Glutamatergic neuron (in vitro differentiated cells): ENCODE data around the gene KCNJ9. TPM values are rescaled to one million over a fixed set of nuclear protein-coding genes. Genes with fewer than 3 reads are reported as not detected.
"Not testable (repeated sequence)": the region's sequence is repeated elsewhere in the genome, so short reads cannot be mapped to it uniquely, and the experiment has no call there.

Source experiments
- DNase-seq: peaks from one replicate; pipeline ENCODE4 v3.0.0; 2022
- H3K27ac Mint-ChIP-seq: one replicate; pipeline ENCODE4 v1.8.0; 2020; ENCODE audit warnings: mild to moderate bottlenecking, mixed read lengths, inconsistent platforms; ENCODE audit not compliant: unreplicated experiment
- H3K27me3 Mint-ChIP-seq: one replicate; pipeline ENCODE4 v1.8.0; 2020; ENCODE audit warnings: mild to moderate bottlenecking, moderate library complexity, mixed read lengths, inconsistent platforms; ENCODE audit not compliant: unreplicated experiment
- H3K36me3 Mint-ChIP-seq: one replicate; pipeline ENCODE4 v1.8.0; 2020; ENCODE audit warnings: mild to moderate bottlenecking, mixed read lengths, inconsistent platforms; ENCODE audit not compliant: unreplicated experiment
- H3K4me1 Mint-ChIP-seq: one replicate; pipeline ENCODE4 v1.8.0; 2020; ENCODE audit warnings: mild to moderate bottlenecking, low read depth, mixed read lengths, inconsistent platforms; ENCODE audit not compliant: unreplicated experiment
- H3K4me3 Mint-ChIP-seq: one replicate; pipeline ENCODE4 v1.8.0; 2020; ENCODE audit warnings: mild to moderate bottlenecking, mixed read lengths, inconsistent platforms; ENCODE audit not compliant: unreplicated experiment
- H3K9me3 Mint-ChIP-seq: one replicate; pipeline ENCODE4 v1.8.0; 2020; ENCODE audit warnings: mild to moderate bottlenecking, moderate library complexity, mixed read lengths, inconsistent platforms; ENCODE audit not compliant: unreplicated experiment
- CTCF ChIP-seq: fragments of 200-600 bp; sonication (generic); IDR thresholded peaks from one replicate; pipeline ENCODE4 v1.5.0; 2021; ENCODE audit not compliant: partially characterized antibody, unreplicated experiment
- total RNA-seq: library from RNA; stranded (reverse); fragmentation: NEBNext Ultra II Directional; extraction: Animal tissue kit (Norgen Biotek cat#: 25700); gene quantifications from one replicate; pipeline ENCODE4 v1.2.1, GENCODE V29; 2021; ENCODE audit not compliant: unreplicated experiment

The KCNJ9 gene
- total RNA-seq, 1 donor from 2014 or later, result 2.0 TPM

- no peak overlapping the region for H3K27ac Mint-ChIP-seq
- peaks cover 2% of the 10 kb centered on the region for H3K27me3 Mint-ChIP-seq
- H3K4me1 Mint-ChIP-seq, result no peaks in the 10 kb centered on the region
- no peaks in the 10 kb centered on the region for H3K36me3 Mint-ChIP-seq
- no peak for DNase-seq
- peaks cover 1% of the 10 kb centered on the region for H3K9me3 Mint-ChIP-seq
- no peak for TF ChIP-seq CTCF
- H3K4me3 Mint-ChIP-seq, result no peak overlapping the region
Measured at GRCh38 chr1:160121388-160121787, 40.0 kb downstream of the KCNJ9 start.

- Mint-ChIP-seq H3K4me1 (no peaks in the 10 kb centered on the region), H3K9me3 (no peaks in the 10 kb centered on the region), H3K27ac (no peak overlapping the region), H3K4me3 (no peak overlapping the region), H3K27me3 (no peaks in the 10 kb centered on the region), H3K36me3 (no peaks in the 10 kb centered on the region)
- TF ChIP-seq CTCF, result no peak
- DNase-seq, result no peak
Measured at GRCh38 chr1:160122978-160123495, 41.7 kb downstream of the KCNJ9 start.

GRCh38 chr1:160123726-160124125, 42.4 kb downstream of the KCNJ9 start:
- no peaks in the 10 kb centered on the region for H3K36me3 Mint-ChIP-seq
- H3K27me3 Mint-ChIP-seq, result no peaks in the 10 kb centered on the region
- no peak for DNase-seq
- H3K4me1 Mint-ChIP-seq, result no peaks in the 10 kb centered on the region
- no peak for TF ChIP-seq CTCF
- H3K9me3 Mint-ChIP-seq, result no peaks in the 10 kb centered on the region
- no peak overlapping the region for H3K4me3 Mint-ChIP-seq
- H3K27ac Mint-ChIP-seq, result no peak overlapping the region

- DNase-seq, result no peak
- Mint-ChIP-seq H3K36me3 (no peaks in the 10 kb centered on the region), H3K27me3 (no peaks in the 10 kb centered on the region), H3K9me3 (no peaks in the 10 kb centered on the region), H3K27ac (no peak overlapping the region), H3K4me3 (no peak overlapping the region), H3K4me1 (no peaks in the 10 kb centered on the region)
- no peak for TF ChIP-seq CTCF
Measured at GRCh38 chr1:160124705-160125478, 43.6 kb downstream of the KCNJ9 start.

- peaks cover under 1% of the 10 kb centered on the region for H3K27me3 Mint-ChIP-seq
- H3K36me3 Mint-ChIP-seq, result no peaks in the 10 kb centered on the region
- no peaks in the 10 kb centered on the region for H3K4me1 Mint-ChIP-seq
- no peaks in the 10 kb centered on the region for H3K9me3 Mint-ChIP-seq
- H3K4me3 Mint-ChIP-seq, result no peak overlapping the region
- no peak overlapping the region for H3K27ac Mint-ChIP-seq
- no peak for TF ChIP-seq CTCF
- DNase-seq, result no peak
Measured at GRCh38 chr1:160125746-160126145, 44.4 kb downstream of the KCNJ9 start.

GRCh38 chr1:160126342-160126741, 45.0 kb downstream of the KCNJ9 start:
- H3K27ac Mint-ChIP-seq, DNase-seq, H3K4me3 Mint-ChIP-seq, H3K9me3 Mint-ChIP-seq, H3K4me1 Mint-ChIP-seq, H3K36me3 Mint-ChIP-seq, H3K27me3 Mint-ChIP-seq: not testable (repeated sequence)
